HepG2 (cell line): ENCODE results near the gene SHISA5. TPM values are rescaled to one million over a fixed set of nuclear protein-coding genes. Genes with fewer than 3 reads are reported as not detected.

Experiments
- AKNA ChIP-seq: sonication (generic); formaldehyde crosslinking; IDR thresholded peaks from 2 replicates; pipeline ENCODE4 v1.4.0; 2020; ENCODE audit warnings: missing genetic modification reagents, borderline replicate concordance
- ATF3 ChIP-seq: sonication (generic); formaldehyde crosslinking; IDR thresholded peaks from 2 replicates; pipeline ENCODE4 v1.4.0; 2020; ENCODE audit warnings: missing genetic modification reagents
- CHD2 ChIP-seq: IDR thresholded peaks from 2 replicates; pipeline ENCODE4 v1.6.1; 2011; ENCODE audit warnings: low read depth, low read length, improper control_type of control experiment
- DMTF1 ChIP-seq: sonication (generic); formaldehyde crosslinking; IDR thresholded peaks from 2 replicates; pipeline ENCODE4 v1.4.0; 2020; ENCODE audit warnings: mild to moderate bottlenecking, missing genetic modification reagents
- FOXA1 ChIP-seq, 2 experiments: fragments of 450-650 bp in 1 of 2; sonication (generic) in 1 of 2; formaldehyde crosslinking in 1 of 2; IDR thresholded peaks; 2 replicates each; pipeline versions ENCODE4 v1.4.0 to v1.6.1; 2016 to 2020; ENCODE audit warnings: missing genetic modification reagents in 1 of 2
- HMG20B ChIP-seq: conservative IDR thresholded peaks from 2 replicates; pipeline ENCODE4 v1.6.1; 2016; ENCODE audit warnings: missing genetic modification reagents, missing compliant biosample characterization
- MED1 ChIP-seq: sonication (generic); formaldehyde crosslinking; IDR thresholded peaks from 2 replicates; pipeline ENCODE4 v1.4.0; 2020; ENCODE audit warnings: missing genetic modification reagents
- SKI ChIP-seq: fragments of 450-650 bp; IDR thresholded peaks from one replicate; pipeline ENCODE4 v1.6.1; 2018; ENCODE audit warnings: mild to moderate bottlenecking; ENCODE audit not compliant: partially characterized antibody
- SRSF1 ChIP-seq: fragments of 200-400 bp; formaldehyde crosslinking; optimal IDR thresholded peaks from 2 replicates; pipeline ENCODE3; 2017; ENCODE audit warnings: mild to moderate bottlenecking, low read depth, low read length, moderate library complexity
- TGIF2 ChIP-seq: IDR thresholded peaks from 2 replicates; pipeline ENCODE4 v1.6.1; 2016; ENCODE audit warnings: control low read depth, missing compliant biosample characterization
- TIGD3 ChIP-seq: sonication (generic); formaldehyde crosslinking; IDR thresholded peaks from 2 replicates; pipeline ENCODE4 v1.5.1; 2020; ENCODE audit warnings: mild to moderate bottlenecking, missing genetic modification reagents, borderline replicate concordance
- TRIM22 ChIP-seq: fragments of 450-650 bp; IDR thresholded peaks from 2 replicates; pipeline ENCODE4 v1.6.1; 2017
- ZFP36L1 ChIP-seq: sonication (generic); formaldehyde crosslinking; IDR thresholded peaks from 2 replicates; pipeline ENCODE4 v1.8.0; 2022; ENCODE audit warnings: mild to moderate bottlenecking, missing genetic modification reagents, moderate library complexity
- ZKSCAN5 ChIP-seq: sonication (generic); formaldehyde crosslinking; IDR thresholded peaks from 2 replicates; pipeline ENCODE4 v1.5.1; 2020; ENCODE audit warnings: mild to moderate bottlenecking, missing genetic modification reagents
- ZNF235 ChIP-seq: sonication (generic); formaldehyde crosslinking; IDR thresholded peaks from 2 replicates; pipeline ENCODE4 v1.8.1; 2023; ENCODE audit warnings: mild to moderate bottlenecking, missing genetic modification reagents, borderline replicate concordance
- ZNF260 ChIP-seq: sonication (generic); formaldehyde crosslinking; IDR thresholded peaks from 2 replicates; pipeline ENCODE4 v1.4.0; 2020; ENCODE audit warnings: missing genetic modification reagents, low read depth, mild to moderate bottlenecking, borderline replicate concordance
- ZNF317 ChIP-seq: sonication (generic); formaldehyde crosslinking; IDR thresholded peaks from 2 replicates; pipeline ENCODE4 v1.5.0; 2020; ENCODE audit warnings: mild to moderate bottlenecking, missing genetic modification reagents
- ZNF431 ChIP-seq: sonication (generic); formaldehyde crosslinking; IDR thresholded peaks from 2 replicates; pipeline ENCODE4 v1.9.0; 2022; ENCODE audit warnings: missing genetic modification reagents, low read depth, mild to moderate bottlenecking, borderline replicate concordance
- polyA plus RNA-seq, 8 experiments: library from polyadenylated mRNA; depleted of rRNA in 3 of 8; stranded (reverse) in 7 of 8; unstranded in 1 of 8; fragments of >200 nt; fragmentation: Illumina TruSeq in 4 of 8; extraction: Trizol in 4 of 8; gene quantifications; 2 replicates each; pipeline versions ENCODE4 v1.2.1 to v1.2.3, GENCODE V29; 2011 to 2016; ENCODE audit warnings: low read depth in 4 of 8, missing spikeins in 1 of 8, mixed read lengths in 1 of 8; ENCODE audit not compliant: insufficient read depth in 1 of 8
- total RNA-seq, 5 experiments: library from RNA; depleted of rRNA; stranded (reverse); fragments of >200 nt; fragmentation: Illumina TruSeq; extraction: Trizol; gene quantifications; 2 replicates each; pipeline ENCODE4 v1.2.3, GENCODE V29; 2016; ENCODE audit warnings: low read depth in 1 of 5

The SHISA5 gene
- total and polyA plus RNA-seq, 2 of the 13 experiments (the other 11 are each of a cell fraction or from before 2014, with no cell fraction given): 75.8 to 91.4 TPM

- TF ChIP-seq FOXA1 (IDR thresholded peaks at IDR 0.05) (no peak), FOXA1 (CRISPR knock-in tag; IDR thresholded peaks at IDR 0.05) (no peak), AKNA (CRISPR knock-in tag) (no peak), ZNF431 (CRISPR knock-in tag) (peak; percentile 53), CHD2 (peak; percentile 63; the same call in 1 of the 2 replicates), MED1 (CRISPR knock-in tag) (peak; percentile 62), ZKSCAN5 (CRISPR knock-in tag) (no peak), SKI (peak; percentile 31), ATF3 (CRISPR knock-in tag) (peak; percentile 11; the same call in 1 of the 2 replicates), TGIF2 (CRISPR knock-in tag) (peak; percentile 84), ZNF235 (CRISPR knock-in tag) (peak; percentile 76; the same call in 1 of the 2 replicates), TIGD3 (CRISPR knock-in tag) (0 out of 2 replicates have a peak, but pooled peaks have one; percentile 64), TRIM22 (no peak), DMTF1 (CRISPR knock-in tag) (no peak), HMG20B (CRISPR knock-in tag) (no peak; the same call in 1 of the 2 replicates), ZFP36L1 (CRISPR knock-in tag) (peak; percentile 52; the same call in 1 of the 2 replicates), ZNF317 (CRISPR knock-in tag) (peak; percentile 82; the same call in 1 of the 2 replicates), ZNF260 (CRISPR knock-in tag) (no peak), SRSF1 (peak; percentile 82)
Observed at GRCh38 chr3:48439820-48440589, 64.0 kb downstream of the SHISA5 start, which contains the start of the genes CCDC51 and TMA7 (continued).
